Activated CD4-positive, alpha-beta T cell treated with anti-CD3 and anti-CD28 coated beads, Interleukin-2, amount 10 ng/mL, durations not matched to agents 7 days and 5 days (primary cell): Measurements from ENCODE around the gene PCNT. TPM values are rescaled to one million over a fixed set of nuclear protein-coding genes. Genes with fewer than 3 reads are reported as not detected.

ENCODE experiments used
- CTCF ChIA-PET: fragments of 350-600 bp; sonication (Branson Sonifier 250); formaldehyde crosslinking; loops from one replicate; lab custom pipeline; 2021; ENCODE audit warnings: antibody characterized with exemption; lab: Charles Lee
- POLR2A ChIA-PET: fragments of 350-600 bp; sonication (Branson Sonifier 250); formaldehyde crosslinking; loops from one replicate; lab custom pipeline; 2021; ENCODE audit warnings: antibody characterized with exemption; lab: Charles Lee
- DNase-seq: peaks from one replicate; pipeline ENCODE4 v3.0.0-alpha.2; 2020
- H3K27ac Mint-ChIP-seq: one replicate; pipeline ENCODE4 v1.8.0; 2021; ENCODE audit warnings: mild to moderate bottlenecking, moderate library complexity, mixed read lengths
- H3K27me3 Mint-ChIP-seq: one replicate; pipeline ENCODE4 v1.8.0; 2021; ENCODE audit warnings: mixed read lengths
- H3K36me3 Mint-ChIP-seq: one replicate; pipeline ENCODE4 v1.8.0; 2021; ENCODE audit warnings: low read depth, mixed read lengths
- H3K4me1 Mint-ChIP-seq: one replicate; pipeline ENCODE4 v1.8.0; 2021; ENCODE audit warnings: mixed read lengths
- H3K4me3 Mint-ChIP-seq: one replicate; pipeline ENCODE4 v1.8.0; 2021; ENCODE audit warnings: mild to moderate bottlenecking, moderate library complexity, mixed read lengths
- H3K9me3 Mint-ChIP-seq: one replicate; pipeline ENCODE4 v1.8.0; 2021; ENCODE audit warnings: mixed read lengths
- total RNA-seq, 2 experiments: library from RNA; stranded (reverse); gene quantifications; one replicate each; pipeline ENCODE4 v1.2.3, GENCODE V29; 2021

PCNT gene
- total RNA-seq, 2 experiments from 2014 or later: 84.0 to 89.8 TPM

GRCh38 chr21:46312949-46313348, 11.0 kb upstream of the PCNT start:
- ChIA-PET POLR2A (no interaction called here), CTCF (interaction anchor here (0.7 to 0.9 kb wide), 2 partner anchors 11 to 12 kb away, joined by 3 to 4 read pairs; a partner anchor contains a TSS)
- no peak overlapping the region for H3K4me3 Mint-ChIP-seq
- peaks cover 3% of the 10 kb centered on the region for H3K9me3 Mint-ChIP-seq
- no peak for DNase-seq
- H3K36me3 Mint-ChIP-seq: peaks cover 34% of the 10 kb centered on the region
- H3K27me3 Mint-ChIP-seq: no peaks in the 10 kb centered on the region
- no peaks in the 10 kb centered on the region for H3K4me1 Mint-ChIP-seq
- H3K27ac Mint-ChIP-seq: no peak overlapping the region

- ChIA-PET POLR2A (no interaction called here), CTCF (interaction anchor here (0.5 to 0.6 kb wide), 2 partner anchors 165 to 184 kb away, joined by 3 read pairs; no protein-coding TSS in a partner anchor)
- H3K36me3 Mint-ChIP-seq: peaks cover 30% of the 10 kb centered on the region
Observed at GRCh38 chr21:46314441-46315020, 9.4 kb upstream of the PCNT start.

GRCh38 chr21:46316708-46317324, 7.1 kb upstream of the PCNT start:
- peaks cover 34% of the 10 kb centered on the region for H3K36me3 Mint-ChIP-seq
- H3K4me3 Mint-ChIP-seq: no peak overlapping the region
- no peaks in the 10 kb centered on the region for H3K27me3 Mint-ChIP-seq
- no peak for DNase-seq
- peaks cover 23% of the 10 kb centered on the region for H3K4me1 Mint-ChIP-seq
- H3K9me3 Mint-ChIP-seq: peaks cover 3% of the 10 kb centered on the region
- POLR2A ChIA-PET: no interaction called here
- CTCF ChIA-PET: no interaction called here
- no peak overlapping the region for H3K27ac Mint-ChIP-seq

More at GRCh38 chr21:46314441-46315020, 9.4 kb upstream of the PCNT start:
- DNase-seq: no peak
- no peaks in the 10 kb centered on the region for H3K27me3 Mint-ChIP-seq
- peaks cover 3% of the 10 kb centered on the region for H3K9me3 Mint-ChIP-seq
- H3K27ac Mint-ChIP-seq: no peak overlapping the region
- peaks cover 7% of the 10 kb centered on the region for H3K4me1 Mint-ChIP-seq
- H3K4me3 Mint-ChIP-seq: no peak overlapping the region

- Mint-ChIP-seq H3K27ac (peak overlapping the region; percentile 50), H3K27me3 (no peaks in the 10 kb centered on the region), H3K36me3 (peaks cover 38% of the 10 kb centered on the region), H3K4me1 (peaks cover 29% of the 10 kb centered on the region), H3K4me3 (no peak overlapping the region), H3K9me3 (peaks cover under 1% of the 10 kb centered on the region)
- DNase-seq: no peak
- CTCF ChIA-PET: no interaction called here
- POLR2A ChIA-PET: no interaction called here
Observed at GRCh38 chr21:46317710-46318463, 6.1 kb upstream of the PCNT start.

GRCh38 chr21:46318464-46318845, 5.5 kb upstream of the PCNT start:
- Mint-ChIP-seq H3K4me3 (no peak overlapping the region), H3K4me1 (peaks cover 29% of the 10 kb centered on the region), H3K36me3 (peaks cover 37% of the 10 kb centered on the region), H3K27ac (peak overlapping the region; percentile 50), H3K9me3 (no peaks in the 10 kb centered on the region), H3K27me3 (no peaks in the 10 kb centered on the region)
- ChIA-PET CTCF (no interaction called here), POLR2A (no interaction called here)
- no peak for DNase-seq

GRCh38 chr21:46319186-46319585, 4.8 kb upstream of the PCNT start:
- Mint-ChIP-seq H3K4me1 (peaks cover 29% of the 10 kb centered on the region), H3K27me3 (no peaks in the 10 kb centered on the region), H3K4me3 (no peak overlapping the region), H3K36me3 (peaks cover 32% of the 10 kb centered on the region), H3K27ac (no peak overlapping the region), H3K9me3 (no peaks in the 10 kb centered on the region)
- POLR2A ChIA-PET: no interaction called here
- DNase-seq: no peak
- CTCF ChIA-PET: no interaction called here

GRCh38 chr21:46320331-46320801, 3.6 kb upstream of the PCNT start:
- Mint-ChIP-seq H3K4me3 (peak overlapping the region; percentile 63), H3K36me3 (peaks cover 30% of the 10 kb centered on the region), H3K9me3 (no peaks in the 10 kb centered on the region), H3K27me3 (no peaks in the 10 kb centered on the region), H3K4me1 (peaks cover 30% of the 10 kb centered on the region), H3K27ac (peak overlapping the region; percentile 10)
- ChIA-PET CTCF (no interaction called here), POLR2A (no interaction called here)
- no peak for DNase-seq

- no peaks in the 10 kb centered on the region for H3K9me3 Mint-ChIP-seq
- H3K27me3 Mint-ChIP-seq: no peaks in the 10 kb centered on the region
- H3K36me3 Mint-ChIP-seq: peaks cover 38% of the 10 kb centered on the region
- H3K27ac Mint-ChIP-seq: peak overlapping the region; percentile 99
- peak; percentile 28 for DNase-seq
- POLR2A ChIA-PET: interaction anchor here (0.6 kb wide), 1 partner anchor 1241 kb away, joined by 5 read pairs; no protein-coding TSS in a partner anchor
- peaks cover 47% of the 10 kb centered on the region for H3K4me1 Mint-ChIP-seq
- H3K4me3 Mint-ChIP-seq: peak overlapping the region; percentile 95
- CTCF ChIA-PET: interaction anchor here (0.8 to 1.0 kb wide), 3 partner anchors 12 to 179 kb away, joined by 3 to 5 read pairs (median 3); no protein-coding TSS in a partner anchor
Observed at GRCh38 chr21:46322351-46323226, 1.4 kb upstream of the PCNT start.

GRCh38 chr21:46323227-46323709, 688 bp upstream of the PCNT start:
- Mint-ChIP-seq H3K27me3 (no peaks in the 10 kb centered on the region), H3K4me3 (peak overlapping the region; percentile 95), H3K27ac (peak overlapping the region; percentile 99), H3K36me3 (peaks cover 43% of the 10 kb centered on the region), H3K9me3 (no peaks in the 10 kb centered on the region), H3K4me1 (peaks cover 48% of the 10 kb centered on the region)
- ChIA-PET POLR2A (interaction anchor here (0.6 kb wide), 1 partner anchor 1242 kb away, joined by 5 read pairs; no protein-coding TSS in a partner anchor), CTCF (interaction anchor here (0.8 to 1.0 kb wide), 3 partner anchors 12 to 180 kb away, joined by 3 to 5 read pairs (median 3); no protein-coding TSS in a partner anchor)
- DNase-seq: peak; percentile 12

GRCh38 chr21:46324390-46325072, 575 bp downstream of the PCNT start:
- H3K27me3 Mint-ChIP-seq: no peaks in the 10 kb centered on the region
- H3K36me3 Mint-ChIP-seq: peaks cover 48% of the 10 kb centered on the region
- H3K9me3 Mint-ChIP-seq: no peaks in the 10 kb centered on the region
- POLR2A ChIA-PET: no interaction called here
- peak; percentile 84 for DNase-seq
- peak overlapping the region; percentile 99 for H3K27ac Mint-ChIP-seq
- peak overlapping the region; percentile 95 for H3K4me3 Mint-ChIP-seq
- CTCF ChIA-PET: interaction anchor here (0.6 to 1.5 kb wide), 2 partner anchors 11 to 126 kb away, joined by 3 read pairs; no protein-coding TSS in a partner anchor
- H3K4me1 Mint-ChIP-seq: peaks cover 41% of the 10 kb centered on the region

- CTCF ChIA-PET: interaction anchor here (0.6 to 1.5 kb wide), 4 partner anchors 10 to 127 kb away, joined by 3 to 5 read pairs (median 3); no protein-coding TSS in a partner anchor
- POLR2A ChIA-PET: no interaction called here
- DNase-seq: peak; percentile 39
- peak overlapping the region; percentile 90 for H3K27ac Mint-ChIP-seq
- peaks cover 38% of the 10 kb centered on the region for H3K4me1 Mint-ChIP-seq
- H3K4me3 Mint-ChIP-seq: peak overlapping the region; percentile 95
- no peaks in the 10 kb centered on the region for H3K27me3 Mint-ChIP-seq
- peaks cover 47% of the 10 kb centered on the region for H3K36me3 Mint-ChIP-seq
- no peaks in the 10 kb centered on the region for H3K9me3 Mint-ChIP-seq
Observed at GRCh38 chr21:46325073-46325912, 1.3 kb downstream of the PCNT start.
